Osteoblast (primary cell): ENCODE data around the gene SEZ6L2. TPM values are rescaled to one million over a fixed set of nuclear protein-coding genes. Genes with fewer than 3 reads are reported as not detected.
A peak's percentile ranks its signal among the peaks of the same experiment; 100 is the strongest.

Experiments used
- DNase-seq: peaks from one replicate; pipeline ENCODE4 v3.0.0; 2011; ENCODE audit warnings: low spot score, mixed read lengths; ENCODE audit not compliant: insufficient read length; ENCODE audit errors: missing footprints
- H2AFZ ChIP-seq: 2 replicates; pipeline ENCODE4 v1.6.0; 2011; ENCODE audit warnings: mild to moderate bottlenecking, low read length
- H3K27ac ChIP-seq: 2 replicates; pipeline ENCODE4 v1.5.1; 2011; ENCODE audit warnings: mild to moderate bottlenecking, low read depth, low read length, moderate library complexity
- H3K27me3 ChIP-seq: 2 replicates; pipeline ENCODE4 v1.6.0; 2012; ENCODE audit warnings: mild to moderate bottlenecking, control low read depth, inconsistent platforms, low read length, moderate library complexity; ENCODE audit not compliant: insufficient read depth
- H3K36me3 ChIP-seq: 2 replicates; pipeline ENCODE4 v1.5.1; 2011; ENCODE audit warnings: mild to moderate bottlenecking, low read length, control low read depth, moderate library complexity; ENCODE audit not compliant: insufficient read depth
- H3K4me1 ChIP-seq: 2 replicates; pipeline ENCODE4 v1.5.1; 2011; ENCODE audit warnings: mild to moderate bottlenecking, low read length, control low read depth, moderate library complexity; ENCODE audit not compliant: insufficient read depth
- H3K4me2 ChIP-seq: 2 replicates; pipeline ENCODE4 v1.6.0; 2011; ENCODE audit warnings: mild to moderate bottlenecking, low read length; ENCODE audit not compliant: insufficient read depth
- H3K4me3 ChIP-seq: fragments of 200-600 bp; sonication (generic); 3 replicates; pipeline ENCODE4 v1.5.1; 2012; ENCODE audit warnings: mild to moderate bottlenecking, low read length, inconsistent platforms; ENCODE audit not compliant: insufficient read depth
- H3K79me2 ChIP-seq: 2 replicates; pipeline ENCODE4 v1.6.0; 2012; ENCODE audit warnings: mild to moderate bottlenecking, low read length, control low read depth, inconsistent platforms; ENCODE audit not compliant: insufficient read depth
- H3K9me3 ChIP-seq: 2 replicates; pipeline ENCODE4 v1.5.1; 2011; ENCODE audit warnings: low read depth, low read length, control low read depth
- H4K20me1 ChIP-seq: 2 replicates; pipeline ENCODE4 v1.6.0; 2012; ENCODE audit warnings: mild to moderate bottlenecking, low read length, control low read depth; ENCODE audit not compliant: insufficient read depth
- CTCF ChIP-seq: IDR thresholded peaks from 2 replicates; pipeline ENCODE4 v1.5.1; 2011; ENCODE audit warnings: mild to moderate bottlenecking, low read depth, low read length, moderate library complexity; ENCODE audit errors: extremely low read depth
- total RNA-seq: library from RNA; depleted of rRNA; stranded (reverse); fragments of >200 nt; gene quantifications from 2 replicates; pipeline ENCODE4 v1.2.3, GENCODE V29; 2012

Gene SEZ6L2
- total RNA-seq, 1 donor: 2.9 TPM

DNA sequence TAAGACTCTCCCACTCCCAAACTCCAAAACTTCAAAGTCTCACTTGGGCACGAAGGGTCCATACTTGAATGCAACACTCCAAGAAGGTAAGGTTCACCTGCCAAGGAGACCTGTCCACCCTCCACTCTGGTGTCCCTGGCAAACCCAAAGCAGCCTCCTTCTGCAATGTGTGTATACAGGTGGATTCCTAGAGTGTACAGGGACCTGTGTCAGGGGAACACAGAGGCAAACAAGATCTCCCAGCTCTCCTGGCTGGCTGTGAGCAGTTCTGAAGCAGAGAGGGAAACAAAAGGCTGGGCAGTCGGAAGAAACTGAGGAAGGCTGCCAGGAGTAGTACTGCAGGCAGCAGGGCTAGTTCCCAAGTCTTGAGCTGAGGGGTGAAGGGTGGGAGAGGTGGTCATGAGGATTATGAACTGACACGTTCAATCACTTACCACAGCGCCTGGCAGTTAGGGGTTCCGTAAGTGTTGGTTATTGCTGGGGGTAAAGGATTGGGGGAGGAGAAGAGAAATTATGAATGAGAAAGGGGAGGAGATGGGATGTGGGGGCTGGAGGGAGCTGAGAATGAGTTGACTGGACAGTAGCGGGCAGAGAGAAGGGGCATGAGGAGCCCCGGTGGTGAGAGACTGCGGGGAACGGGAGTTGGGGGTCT, 25.9 kb upstream of the SEZ6L2 start:
- H3K9me3 ChIP-seq: no peaks in the 10 kb centered on the region
- H2AFZ ChIP-seq: peak overlapping the region; percentile 39
- H3K79me2 ChIP-seq: peaks cover 51% of the 10 kb centered on the region
- TF ChIP-seq CTCF: no peak
- peaks cover 13% of the 10 kb centered on the region for H4K20me1 ChIP-seq
- H3K4me2 ChIP-seq: peak overlapping the region; percentile 100
- peak; percentile 25 for DNase-seq
- H3K36me3 ChIP-seq: peaks cover 24% of the 10 kb centered on the region
- peak overlapping the region; percentile 84 for H3K27ac ChIP-seq
- H3K4me1 ChIP-seq: peaks cover 17% of the 10 kb centered on the region
- H3K27me3 ChIP-seq: no peaks in the 10 kb centered on the region
- H3K4me3 ChIP-seq: peak overlapping the region; percentile 95

- peaks cover 35% of the 10 kb centered on the region for H3K36me3 ChIP-seq
- no peak overlapping the region for H3K27ac ChIP-seq
- H3K4me3 ChIP-seq: no peak overlapping the region
- no peak for TF ChIP-seq CTCF
- no peaks in the 10 kb centered on the region for H3K27me3 ChIP-seq
- H3K9me3 ChIP-seq: no peaks in the 10 kb centered on the region
- H4K20me1 ChIP-seq: peaks cover 13% of the 10 kb centered on the region
- no peak overlapping the region for H3K4me2 ChIP-seq
- no peak overlapping the region for H2AFZ ChIP-seq
- no peak for DNase-seq
- peaks cover 54% of the 10 kb centered on the region for H3K79me2 ChIP-seq
- H3K4me1 ChIP-seq: peaks cover 17% of the 10 kb centered on the region
Observed at GRCh38 chr16:29922986-29923501, 23.7 kb upstream of the SEZ6L2 start.

GRCh38 chr16:29922326-29922725, 23.0 kb upstream of the SEZ6L2 start:
- peaks cover 56% of the 10 kb centered on the region for H3K79me2 ChIP-seq
- no peaks in the 10 kb centered on the region for H3K27me3 ChIP-seq
- H3K27ac ChIP-seq: no peak overlapping the region
- no peaks in the 10 kb centered on the region for H3K9me3 ChIP-seq
- no peak overlapping the region for H3K4me2 ChIP-seq
- DNase-seq: no peak
- no peak overlapping the region for H2AFZ ChIP-seq
- no peak overlapping the region for H3K4me3 ChIP-seq
- peaks cover 41% of the 10 kb centered on the region for H3K36me3 ChIP-seq
- peaks cover 17% of the 10 kb centered on the region for H3K4me1 ChIP-seq
- no peak for TF ChIP-seq CTCF
- peaks cover 13% of the 10 kb centered on the region for H4K20me1 ChIP-seq

DNA sequence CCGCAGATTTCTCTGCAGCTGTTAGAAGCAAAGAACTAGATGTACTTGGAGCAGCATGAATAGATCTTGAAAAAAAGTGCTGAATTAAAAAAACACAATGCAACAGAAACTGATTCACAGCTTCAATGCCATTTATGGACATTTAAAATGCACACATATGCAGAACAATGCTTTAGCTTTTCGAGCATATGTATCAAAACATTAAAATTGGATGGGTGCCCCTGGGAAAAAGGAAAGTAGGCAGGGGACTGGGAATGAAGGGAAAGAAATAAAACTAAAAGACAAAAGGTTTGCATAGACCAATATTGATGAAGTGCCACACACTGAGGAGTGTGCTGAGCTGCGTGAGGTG, 21.7 kb upstream of the SEZ6L2 start:
- no peak overlapping the region for H2AFZ ChIP-seq
- no peak overlapping the region for H3K4me2 ChIP-seq
- DNase-seq: peak; percentile 58
- no peak overlapping the region for H3K4me3 ChIP-seq
- H3K27me3 ChIP-seq: no peaks in the 10 kb centered on the region
- H3K4me1 ChIP-seq: peaks cover 6% of the 10 kb centered on the region
- no peaks in the 10 kb centered on the region for H3K9me3 ChIP-seq
- no peak for TF ChIP-seq CTCF
- H3K36me3 ChIP-seq: peaks cover 48% of the 10 kb centered on the region
- H4K20me1 ChIP-seq: peaks cover 13% of the 10 kb centered on the region
- no peak overlapping the region for H3K27ac ChIP-seq
- peaks cover 59% of the 10 kb centered on the region for H3K79me2 ChIP-seq
